Esophagus muscularis mucosa (tissue), 4 donors: ENCODE data around the gene KASH5.

Experiments used
- CTCF ChIP-seq, 3 experiments: fragments of 200-600 bp in 2 of 3; fragments of 450-650 bp in 1 of 3; sonication (generic) in 2 of 3; IDR thresholded peaks; one replicate each; pipeline ENCODE4 v1.5.1; 2017 to 2019; ENCODE audit warnings: antibody characterized with exemption in 3 of 3, mild to moderate bottlenecking in 2 of 3, moderate library complexity in 1 of 3
- EP300 ChIP-seq: sonication (generic); formaldehyde crosslinking; IDR thresholded peaks from one replicate; pipeline ENCODE4 v1.6.1; 2017; ENCODE audit warnings: antibody characterized with exemption
- POLR2A ChIP-seq: fragments of 450-650 bp; IDR thresholded peaks from one replicate; pipeline ENCODE4 v1.6.1; 2017; ENCODE audit warnings: antibody characterized with exemption, moderate library complexity, mild to moderate bottlenecking, low read depth

GRCh38 chr19:49343123-49343522, 44.9 kb upstream of the KASH5 start:
- TF ChIP-seq CTCF (IDR thresholded peaks at IDR 0.05) (no peak), POLR2A (no peak), EP300 (no peak)
